SIG-M5 treated with dmso at 0.1 percent for 504 hours (cell line): ENCODE data around the gene ZNF507.

Source experiments
- DNase-seq: peaks from one replicate; lab custom pipeline; 2025; ENCODE audit not compliant: unreplicated experiment; lab: John Stamatoyannopoulos, UW

Gene ZNF507

GRCh38 chr19:32345261-32346207, at the start of gene ZNF507:
ZNF507 (plus strand) TSS chr19:32345610; CDS start chr19:32352831, 7,221 bp downstream.
- DNase-seq: peak; percentile 60

GRCh38 chr19:32296694-32297093, 48.7 kb upstream of the ZNF507 start:
- DNase-seq: no peak

- no peak for DNase-seq
These were observed 42.6 kb upstream of the ZNF507 start for GRCh38 chr19:32302778-32303177.

- DNase-seq: no peak
These were observed 42.2 kb upstream of the ZNF507 start for GRCh38 chr19:32303193-32303592.

GRCh38 chr19:32307591-32307990, 37.8 kb upstream of the ZNF507 start:
- no peak for DNase-seq

- DNase-seq: no peak
These were observed 36.9 kb upstream of the ZNF507 start for GRCh38 chr19:32308431-32309077.

- no peak for DNase-seq
These were observed 35.6 kb upstream of the ZNF507 start for GRCh38 chr19:32309711-32310390.

GRCh38 chr19:32311371-32311770, 34.0 kb upstream of the ZNF507 start:
- DNase-seq: no peak

- DNase-seq: no peak
These were observed 31.7 kb upstream of the ZNF507 start for GRCh38 chr19:32313569-32314265.

- DNase-seq: no peak
These were observed 29.4 kb upstream of the ZNF507 start for GRCh38 chr19:32316034-32316433.

- DNase-seq: no peak
These were observed 28.3 kb upstream of the ZNF507 start for GRCh38 chr19:32317086-32317485.

GRCh38 chr19:32318884-32319520, 26.4 kb upstream of the ZNF507 start:
- DNase-seq: peak; percentile 6

- DNase-seq: no peak
These were observed 22.9 kb upstream of the ZNF507 start for GRCh38 chr19:32322541-32322940.

- no peak for DNase-seq
These were observed 20.7 kb upstream of the ZNF507 start for GRCh38 chr19:32324631-32325285.

GRCh38 chr19:32330213-32330857, 15.1 kb upstream of the ZNF507 start:
- no peak for DNase-seq

GRCh38 chr19:32333227-32333626, 12.2 kb upstream of the ZNF507 start:
- no peak for DNase-seq

GRCh38 chr19:32336259-32337083, 8.9 kb upstream of the ZNF507 start:
- DNase-seq: peak; percentile 11

- no peak for DNase-seq
These were observed 8.2 kb upstream of the ZNF507 start for GRCh38 chr19:32337084-32337808.
